Endothelial cell (in vitro differentiated cells): ENCODE data around the gene ARHGEF28. TPM values are rescaled to one million over a fixed set of nuclear protein-coding genes. Genes with fewer than 3 reads are reported as not detected.

Experiments used
- DNase-seq: peaks from one replicate; pipeline ENCODE4 v3.0.0; 2021; ENCODE audit warnings: low spot score
- H3K27ac Mint-ChIP-seq: one replicate; pipeline ENCODE4 v1.8.0; 2021; ENCODE audit warnings: mixed read lengths, inconsistent platforms; ENCODE audit not compliant: unreplicated experiment
- H3K27me3 Mint-ChIP-seq: one replicate; pipeline ENCODE4 v1.8.0; 2021; ENCODE audit warnings: mild to moderate bottlenecking, moderate library complexity, mixed read lengths, inconsistent platforms; ENCODE audit not compliant: unreplicated experiment
- H3K36me3 Mint-ChIP-seq: one replicate; pipeline ENCODE4 v1.8.0; 2021; ENCODE audit warnings: mild to moderate bottlenecking, low read depth, mixed read lengths, inconsistent platforms; ENCODE audit not compliant: unreplicated experiment
- H3K4me1 Mint-ChIP-seq: one replicate; pipeline ENCODE4 v1.8.0; 2021; ENCODE audit warnings: mild to moderate bottlenecking, mixed read lengths, inconsistent platforms; ENCODE audit not compliant: unreplicated experiment
- H3K4me3 Mint-ChIP-seq: one replicate; pipeline ENCODE4 v1.8.0; 2021; ENCODE audit warnings: mild to moderate bottlenecking, mixed read lengths, inconsistent platforms; ENCODE audit not compliant: unreplicated experiment
- H3K9me3 Mint-ChIP-seq: one replicate; pipeline ENCODE4 v1.8.0; 2021; ENCODE audit warnings: mixed read lengths, inconsistent platforms; ENCODE audit not compliant: unreplicated experiment
- CTCF ChIP-seq: fragments of 200-600 bp; sonication (generic); IDR thresholded peaks from one replicate; pipeline ENCODE4 v1.5.0; 2021; ENCODE audit warnings: antibody characterized with exemption; ENCODE audit not compliant: unreplicated experiment
- total RNA-seq: library from RNA; stranded (reverse); fragmentation: NEBNext Ultra II Directional; extraction: Animal tissue kit (Norgen Biotek cat#: 25700); gene quantifications from one replicate; pipeline ENCODE4 v1.2.1, GENCODE V29; 2021; ENCODE audit not compliant: unreplicated experiment

The ARHGEF28 gene
- total RNA-seq, 1 donor from 2014 or later, result 1.5 TPM

- no peak overlapping the region for H3K4me3 Mint-ChIP-seq
- H3K4me1 Mint-ChIP-seq, result no peaks in the 10 kb centered on the region
- H3K36me3 Mint-ChIP-seq, result no peaks in the 10 kb centered on the region
- H3K27me3 Mint-ChIP-seq, result peaks cover 2% of the 10 kb centered on the region
- H3K9me3 Mint-ChIP-seq, result no peaks in the 10 kb centered on the region
- H3K27ac Mint-ChIP-seq, result no peak overlapping the region
- DNase-seq, result no peak
- no peak for TF ChIP-seq CTCF
Observed at GRCh38 chr5:73894860-73895259, 268.9 kb downstream of the ARHGEF28 start.

- no peaks in the 10 kb centered on the region for H3K4me1 Mint-ChIP-seq
- H3K4me3 Mint-ChIP-seq, result no peak overlapping the region
- DNase-seq, result no peak
- no peaks in the 10 kb centered on the region for H3K9me3 Mint-ChIP-seq
- no peak overlapping the region for H3K27ac Mint-ChIP-seq
- no peak for TF ChIP-seq CTCF
- no peaks in the 10 kb centered on the region for H3K36me3 Mint-ChIP-seq
- H3K27me3 Mint-ChIP-seq, result peaks cover 2% of the 10 kb centered on the region
Observed at GRCh38 chr5:73895471-73895870, 269.5 kb downstream of the ARHGEF28 start.

GRCh38 chr5:73896097-73896496 is 270.1 kb downstream of the ARHGEF28 start:
- no peaks in the 10 kb centered on the region for H3K36me3 Mint-ChIP-seq
- no peak for TF ChIP-seq CTCF
- no peaks in the 10 kb centered on the region for H3K4me1 Mint-ChIP-seq
- no peaks in the 10 kb centered on the region for H3K9me3 Mint-ChIP-seq
- no peak for DNase-seq
- H3K4me3 Mint-ChIP-seq, result no peak overlapping the region
- H3K27me3 Mint-ChIP-seq, result peaks cover 2% of the 10 kb centered on the region
- H3K27ac Mint-ChIP-seq, result no peak overlapping the region

- no peaks in the 10 kb centered on the region for H3K9me3 Mint-ChIP-seq
- TF ChIP-seq CTCF, result no peak
- H3K36me3 Mint-ChIP-seq, result no peaks in the 10 kb centered on the region
- H3K27me3 Mint-ChIP-seq, result peaks cover 2% of the 10 kb centered on the region
- H3K27ac Mint-ChIP-seq, result no peak overlapping the region
- H3K4me1 Mint-ChIP-seq, result no peaks in the 10 kb centered on the region
- no peak overlapping the region for H3K4me3 Mint-ChIP-seq
- no peak for DNase-seq
Observed at GRCh38 chr5:73896668-73897067, 270.7 kb downstream of the ARHGEF28 start.

- Mint-ChIP-seq H3K4me3 (no peak overlapping the region), H3K36me3 (no peaks in the 10 kb centered on the region), H3K9me3 (no peaks in the 10 kb centered on the region), H3K4me1 (no peaks in the 10 kb centered on the region), H3K27ac (no peak overlapping the region), H3K27me3 (peaks cover 2% of the 10 kb centered on the region)
- no peak for DNase-seq
- TF ChIP-seq CTCF, result no peak
Observed at GRCh38 chr5:73897893-73898292, 271.9 kb downstream of the ARHGEF28 start.
